PC-9 (cell line): ENCODE results near the gene APEH.
"Not testable (repeated sequence)": the region's sequence is repeated elsewhere in the genome, so short reads cannot be mapped to it uniquely, and the experiment has no call there.

Source experiments
- CTCF ChIP-seq: fragments of 200-600 bp; sonication (generic); conservative IDR thresholded peaks from 2 replicates; pipeline ENCODE4 v1.6.1; 2017; ENCODE audit warnings: mixed run types, antibody characterized with exemption, mild to moderate bottlenecking, moderate library complexity
- EZH2 ChIP-seq: fragments of 200-600 bp; sonication (generic); IDR thresholded peaks from 2 replicates; pipeline ENCODE4 v1.8.0; 2017; ENCODE audit warnings: antibody characterized with exemption, low read depth

- not testable (repeated sequence) for TF ChIP-seq CTCF, EZH2
Measured at GRCh38 chr3:49688338-49689045, 14.3 kb downstream of the APEH start.
